GM11168 (cell line): ENCODE data around the gene ASAH2B.

Experiments used
- in situ Hi-C: fragments of 300-500 bp; cut with MboI; formaldehyde crosslinking; loops from one replicate; pipeline ENCODE4 v1.12.0; 2022; ENCODE audit warnings: low sequenced_read_pairs; ENCODE audit not compliant: unreplicated experiment

ASAH2B gene

DNA sequence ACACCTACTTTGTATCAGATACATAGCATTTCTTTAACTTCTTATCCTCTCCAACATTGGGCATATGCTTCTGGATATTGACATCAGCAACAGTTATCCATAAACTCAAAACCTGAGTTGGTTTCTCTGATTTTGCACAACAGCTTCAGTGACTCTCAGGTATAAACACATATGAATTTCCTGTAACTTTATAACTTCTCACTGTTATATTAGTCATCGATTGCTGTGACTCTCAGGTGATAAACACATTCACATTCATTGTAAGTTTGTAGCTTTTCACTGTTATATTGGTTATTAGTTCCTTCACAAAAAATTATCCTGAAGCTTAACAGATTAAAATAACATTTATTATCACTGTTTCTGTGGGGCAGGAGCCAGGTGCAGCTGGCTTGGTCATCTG lies 57.0 kb downstream of the ASAH2B start:
- in situ Hi-C loops, result no loop called here

GRCh38 chr10:50798297-50798696 lies 58.6 kb downstream of the ASAH2B start:
- in situ Hi-C loops, result no loop called here

DNA sequence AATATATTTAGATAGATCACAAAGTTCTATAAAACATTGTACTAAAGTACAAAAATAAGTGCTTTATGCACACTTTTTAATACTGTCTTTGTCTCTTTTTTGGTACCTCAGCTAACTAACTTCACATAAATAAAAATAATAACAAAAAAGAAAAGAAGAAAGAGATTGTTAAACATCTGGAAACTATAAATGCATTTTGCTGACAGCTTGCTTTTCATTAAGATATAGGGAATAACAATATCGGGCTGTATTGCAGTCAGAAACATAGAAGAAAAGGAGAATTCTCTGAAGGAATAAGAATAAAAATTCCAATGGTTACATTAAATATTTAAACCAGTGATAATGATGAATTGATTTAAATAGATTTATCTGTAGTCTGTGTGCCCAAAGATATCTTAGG lies 59.9 kb downstream of the ASAH2B start:
- in situ Hi-C loops, result no loop called here

- in situ Hi-C loops, result no loop called here
These were observed 66.4 kb downstream of the ASAH2B start for GRCh38 chr10:50805981-50806622.

DNA sequence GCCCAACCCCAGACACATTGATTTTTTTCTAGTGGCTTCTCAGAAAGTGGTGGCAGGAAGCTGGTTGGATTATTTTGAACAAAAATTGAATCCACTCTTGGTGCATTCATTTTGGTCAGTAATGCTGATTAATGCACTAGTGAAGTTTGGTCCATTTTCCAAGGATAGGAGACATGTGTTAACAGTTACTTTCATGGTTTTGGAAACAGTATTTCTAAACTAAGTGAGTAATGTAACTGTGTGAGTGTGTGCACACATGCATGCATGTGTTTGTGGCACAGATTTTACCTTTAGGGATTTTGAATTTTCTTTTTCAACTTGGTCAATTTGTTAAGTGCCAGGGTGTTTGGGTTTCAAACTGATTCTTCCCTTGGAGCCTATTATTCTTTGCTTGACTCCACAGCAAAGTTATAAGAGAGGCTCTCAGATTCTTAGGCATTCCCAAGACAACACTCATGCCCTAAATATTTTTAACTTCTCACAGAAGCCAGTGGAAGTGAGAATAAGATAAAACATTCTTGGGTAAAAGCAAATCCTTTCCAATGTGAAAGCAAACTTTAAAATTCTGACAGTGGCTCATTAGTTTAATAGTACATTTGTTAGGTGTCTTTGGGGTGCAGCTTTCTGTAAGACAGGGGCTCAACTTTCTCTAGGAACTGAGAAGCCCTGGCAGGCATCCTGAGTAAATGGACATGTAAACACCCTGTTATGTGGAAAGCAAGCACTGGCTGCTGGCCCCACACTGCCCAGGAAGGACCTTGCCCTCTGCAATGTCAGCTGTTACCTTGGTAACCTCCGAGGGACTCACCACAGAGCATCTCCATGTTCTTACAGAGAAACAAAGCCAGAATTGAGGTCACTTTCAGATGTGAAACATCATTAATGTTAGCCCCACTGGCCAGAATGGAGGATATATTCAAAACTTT lies 68.4 kb downstream of the ASAH2B start:
- in situ Hi-C loops, result no loop called here
